BJ (cell line): ENCODE data around the gene RAPGEF5. TPM values are rescaled to one million over a fixed set of nuclear protein-coding genes. Genes with fewer than 3 reads are reported as not detected.

ENCODE experiments used
- CTCF ChIA-PET: fragments of 350-600 bp; formaldehyde crosslinking; extraction: SDS; loops from one replicate; lab custom pipeline; 2021; ENCODE audit warnings: antibody characterized with exemption, inconsistent platforms; lab: Yijun Ruan, JAX
- POLR2A ChIA-PET: fragments of 300-600 bp; sonication (Branson Sonifier 250); formaldehyde crosslinking; extraction: SDS; loops from one replicate; lab custom pipeline; 2021; ENCODE audit warnings: antibody characterized with exemption; lab: Charles Lee
- DNase-seq: peaks from one replicate; pipeline ENCODE4 v3.0.0-alpha.2; 2011; ENCODE audit warnings: low read depth
- H3K27me3 ChIP-seq: 2 replicates; pipeline ENCODE4 v1.6.0; 2011; ENCODE audit warnings: low read length; ENCODE audit not compliant: control insufficient read depth, insufficient read depth
- H3K36me3 ChIP-seq: 2 replicates; pipeline ENCODE4 v1.5.1; 2011; ENCODE audit warnings: low read length; ENCODE audit not compliant: control insufficient read depth, insufficient read depth
- H3K4me3 ChIP-seq: 2 replicates; pipeline ENCODE4 v1.5.1; 2011; ENCODE audit warnings: low read depth, mild to moderate bottlenecking, control low read depth, low read length
- CTCF ChIP-seq: IDR thresholded peaks from 2 replicates; pipeline ENCODE4 v1.5.1; 2011; ENCODE audit warnings: low read depth, mild to moderate bottlenecking, control low read depth, inconsistent platforms, low read length, moderate library complexity; ENCODE audit not compliant: insufficient read depth
- polyA plus RNA-seq: library from polyadenylated mRNA; depleted of rRNA; stranded (reverse); fragments of >200 nt; gene quantifications from 2 replicates; pipeline ENCODE4 v1.2.3, GENCODE V29; 2011

Gene RAPGEF5
- polyA plus RNA-seq, 1 experiment: not detected

GRCh38 chr7:22193450-22193983 lies 163.4 kb downstream of the RAPGEF5 start:
- no peak for TF ChIP-seq CTCF
- no peak for DNase-seq
- CTCF ChIA-PET: interaction anchor here (1.0 kb wide), 1 partner anchor 84 kb away, joined by 3 read pairs; no protein-coding TSS in a partner anchor
- no peaks in the 10 kb centered on the region for H3K36me3 ChIP-seq
- peaks cover 1% of the 10 kb centered on the region; the same call in 1 of the 2 replicates for H3K27me3 ChIP-seq
- POLR2A ChIA-PET: no interaction called here
- no peak overlapping the region for H3K4me3 ChIP-seq

- no peak for TF ChIP-seq CTCF
- Histone ChIP-seq H3K4me3 (no peak overlapping the region), H3K36me3 (no peaks in the 10 kb centered on the region), H3K27me3 (peaks cover 1% of the 10 kb centered on the region; the same call in 1 of the 2 replicates)
- CTCF ChIA-PET: interaction anchor here (1.0 kb wide), 1 partner anchor 83 kb away, joined by 3 read pairs; no protein-coding TSS in a partner anchor
- POLR2A ChIA-PET: no interaction called here
- no peak for DNase-seq
These were observed 164.2 kb downstream of the RAPGEF5 start for GRCh38 chr7:22192801-22193200.

GRCh38 chr7:22190736-22191135 lies 166.2 kb downstream of the RAPGEF5 start:
- Histone ChIP-seq H3K4me3 (no peak overlapping the region), H3K36me3 (no peaks in the 10 kb centered on the region), H3K27me3 (peaks cover 1% of the 10 kb centered on the region; the same call in 1 of the 2 replicates)
- DNase-seq: no peak
- no peak for TF ChIP-seq CTCF
- ChIA-PET POLR2A (no interaction called here), CTCF (no interaction called here)

- H3K36me3 ChIP-seq: no peaks in the 10 kb centered on the region
- DNase-seq: no peak
- ChIA-PET POLR2A (interaction anchor here (0.6 kb wide), 1 partner anchor 53 kb away, joined by 3 read pairs; no protein-coding TSS in a partner anchor), CTCF (interaction anchor here (1.5 kb wide), 1 partner anchor 12 kb away, joined by 3 read pairs; no protein-coding TSS in a partner anchor)
- H3K27me3 ChIP-seq: peaks cover 1% of the 10 kb centered on the region; the same call in 1 of the 2 replicates
- no peak overlapping the region for H3K4me3 ChIP-seq
- no peak for TF ChIP-seq CTCF
These were observed 167.2 kb downstream of the RAPGEF5 start for GRCh38 chr7:22189741-22190140.

- ChIA-PET CTCF (interaction anchor here (1.5 kb wide), 1 partner anchor 13 kb away, joined by 3 read pairs; no protein-coding TSS in a partner anchor), POLR2A (interaction anchor here (0.6 kb wide), 1 partner anchor 52 kb away, joined by 3 read pairs; no protein-coding TSS in a partner anchor)
- no peak for DNase-seq
- TF ChIP-seq CTCF: no peak
- H3K4me3 ChIP-seq: no peak overlapping the region
- H3K36me3 ChIP-seq: no peaks in the 10 kb centered on the region
- peaks cover 1% of the 10 kb centered on the region; the same call in 1 of the 2 replicates for H3K27me3 ChIP-seq
These were observed 167.7 kb downstream of the RAPGEF5 start for GRCh38 chr7:22189230-22189629.
